ENCODE measurements around the gene OXCT1.

Gene OXCT1

GRCh38 chr5:41869724-41870626 lies at the start of gene OXCT1:
Gene OXCT1, minus strand, starts transcription at chr5:41870425. Its CDS starts 67 bp downstream, at chr5:41870358.
- peak; percentile 70 to 77 (median 76) for DNase-seq (ENCODE audit: low read depth in 2 of 3, low spot score in 2 of 3)

GRCh38 chr5:41918105-41918504 lies 47.9 kb upstream of the OXCT1 start:
- DNase-seq (ENCODE audit: low read depth in 2 of 3, low spot score in 2 of 3): no peak

GRCh38 chr5:41908374-41909079 lies 38.3 kb upstream of the OXCT1 start:
- no peak for DNase-seq (ENCODE audit: low read depth in 2 of 3, low spot score in 2 of 3)

- no peak for DNase-seq (ENCODE audit: low read depth in 2 of 3, low spot score in 2 of 3)
Measured at GRCh38 chr5:41906151-41906550, 35.9 kb upstream of the OXCT1 start.

GRCh38 chr5:41903892-41904799 lies 33.9 kb upstream of the OXCT1 start, which contains the start of gene RIMOC1:
Gene RIMOC1, plus strand, starts transcription at chr5:41904344. Its CDS starts 24 bp downstream, at chr5:41904368.
- DNase-seq (ENCODE audit: low read depth in 2 of 3, low spot score in 2 of 3): peak; percentile 88 to 95 (median 94)

- DNase-seq (ENCODE audit: low read depth in 2 of 3, low spot score in 2 of 3): no peak
Measured at GRCh38 chr5:41903382-41903891, 33.2 kb upstream of the OXCT1 start.

- DNase-seq (ENCODE audit: low read depth in 2 of 3, low spot score in 2 of 3): no peak
Measured at GRCh38 chr5:41896230-41896629, 26.0 kb upstream of the OXCT1 start.

- DNase-seq (ENCODE audit: low read depth in 2 of 3, low spot score in 2 of 3): no peak
Measured at GRCh38 chr5:41893074-41893851, 23.0 kb upstream of the OXCT1 start.

- no peak for DNase-seq (ENCODE audit: low read depth in 2 of 3, low spot score in 2 of 3)
Measured at GRCh38 chr5:41892031-41892430, 21.8 kb upstream of the OXCT1 start.

- no peak for DNase-seq (ENCODE audit: low read depth in 2 of 3, low spot score in 2 of 3)
Measured at GRCh38 chr5:41891066-41891707, 21.0 kb upstream of the OXCT1 start.

- DNase-seq (ENCODE audit: low read depth in 2 of 3, low spot score in 2 of 3): no peak
Measured at GRCh38 chr5:41885286-41885685, 15.1 kb upstream of the OXCT1 start.

GRCh38 chr5:41883936-41884335 lies 13.7 kb upstream of the OXCT1 start:
- no peak for DNase-seq (ENCODE audit: low read depth in 2 of 3, low spot score in 2 of 3)

- DNase-seq (ENCODE audit: low read depth in 2 of 3, low spot score in 2 of 3): no peak
Measured at GRCh38 chr5:41883243-41883642, 13.0 kb upstream of the OXCT1 start.

GRCh38 chr5:41882765-41883164 lies 12.5 kb upstream of the OXCT1 start:
- no peak for DNase-seq (ENCODE audit: low read depth in 2 of 3, low spot score in 2 of 3)

GRCh38 chr5:41878643-41879478 lies 8.6 kb upstream of the OXCT1 start:
- no peak for DNase-seq (ENCODE audit: low read depth in 2 of 3, low spot score in 2 of 3)

- DNase-seq (ENCODE audit: low read depth in 2 of 3, low spot score in 2 of 3): no peak
Measured at GRCh38 chr5:41878173-41878572, 7.9 kb upstream of the OXCT1 start.

GRCh38 chr5:41877408-41877807 lies 7.2 kb upstream of the OXCT1 start:
- DNase-seq (ENCODE audit: low read depth in 2 of 3, low spot score in 2 of 3): no peak

GRCh38 chr5:41876678-41877077 lies 6.5 kb upstream of the OXCT1 start:
- no peak for DNase-seq (ENCODE audit: low read depth in 2 of 3, low spot score in 2 of 3)

GRCh38 chr5:41875121-41875520 lies 4.9 kb upstream of the OXCT1 start:
- DNase-seq (ENCODE audit: low read depth in 2 of 3, low spot score in 2 of 3): no peak

Data from activated CD8-positive, alpha-beta memory T cell treated with anti-CD3 and anti-CD28 coated beads for 48 hours (primary cell).